ENCODE measurements around the gene HIVEP3.

DNA sequence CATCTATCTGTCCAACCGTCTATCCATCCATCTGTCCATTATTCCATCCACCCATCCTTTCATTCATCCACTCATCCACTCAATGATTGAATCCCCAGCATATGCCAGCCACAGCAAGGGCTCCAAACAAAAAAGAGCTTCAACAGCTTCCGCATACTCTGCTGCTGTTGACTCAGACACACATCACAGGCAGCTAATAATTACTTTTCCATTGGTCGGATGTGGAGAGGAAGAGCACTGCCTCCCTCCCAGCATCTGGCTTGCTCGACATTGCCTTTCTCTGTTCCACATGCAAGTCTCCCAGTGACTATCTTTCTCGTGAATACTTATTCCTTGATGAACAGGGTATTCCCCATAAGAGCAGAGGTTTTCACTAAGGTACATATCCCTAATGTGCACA is 176.5 kb downstream of the HIVEP3 start:
- TF ChIP-seq, protein P1, sequence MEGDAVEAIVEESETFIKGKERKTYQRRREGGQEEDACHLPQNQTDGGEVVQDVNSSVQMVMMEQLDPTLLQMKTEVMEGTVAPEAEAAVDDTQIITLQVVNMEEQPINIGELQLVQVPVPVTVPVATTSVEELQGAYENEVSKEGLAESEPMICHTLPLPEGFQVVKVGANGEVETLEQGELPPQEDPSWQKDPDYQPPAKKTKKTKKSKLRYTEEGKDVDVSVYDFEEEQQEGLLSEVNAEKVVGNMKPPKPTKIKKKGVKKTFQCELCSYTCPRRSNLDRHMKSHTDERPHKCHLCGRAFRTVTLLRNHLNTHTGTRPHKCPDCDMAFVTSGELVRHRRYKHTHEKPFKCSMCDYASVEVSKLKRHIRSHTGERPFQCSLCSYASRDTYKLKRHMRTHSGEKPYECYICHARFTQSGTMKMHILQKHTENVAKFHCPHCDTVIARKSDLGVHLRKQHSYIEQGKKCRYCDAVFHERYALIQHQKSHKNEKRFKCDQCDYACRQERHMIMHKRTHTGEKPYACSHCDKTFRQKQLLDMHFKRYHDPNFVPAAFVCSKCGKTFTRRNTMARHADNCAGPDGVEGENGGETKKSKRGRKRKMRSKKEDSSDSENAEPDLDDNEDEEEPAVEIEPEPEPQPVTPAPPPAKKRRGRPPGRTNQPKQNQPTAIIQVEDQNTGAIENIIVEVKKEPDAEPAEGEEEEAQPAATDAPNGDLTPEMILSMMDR (conservative IDR thresholded peaks at IDR 0.05; ENCODE audit: low read length), result no peak
- TF ChIP-seq EZH2phosphoT487 (IDR thresholded peaks at IDR 0.05; ENCODE audit: borderline replicate concordance), result no peak

All from Loucy (cell line).